HG03139 (cell line): ENCODE measurements around the gene PGM5.
A peak's percentile ranks its signal among the peaks of the same experiment; 100 is the strongest.
"Not testable (repeated sequence)": the region's sequence is repeated elsewhere in the genome, so short reads cannot be mapped to it uniquely, and the experiment has no call there.

ENCODE experiments used
- ATAC-seq: cut with Tn5 transposase; IDR thresholded peaks from one replicate; pipeline ENCODE4 v1.9.1; 2021; ENCODE audit not compliant: unreplicated experiment

The PGM5 gene

GRCh38 chr9:68375789-68376188 is 19.4 kb downstream of the PGM5 start:
- not testable (repeated sequence) for ATAC-seq

DNA sequence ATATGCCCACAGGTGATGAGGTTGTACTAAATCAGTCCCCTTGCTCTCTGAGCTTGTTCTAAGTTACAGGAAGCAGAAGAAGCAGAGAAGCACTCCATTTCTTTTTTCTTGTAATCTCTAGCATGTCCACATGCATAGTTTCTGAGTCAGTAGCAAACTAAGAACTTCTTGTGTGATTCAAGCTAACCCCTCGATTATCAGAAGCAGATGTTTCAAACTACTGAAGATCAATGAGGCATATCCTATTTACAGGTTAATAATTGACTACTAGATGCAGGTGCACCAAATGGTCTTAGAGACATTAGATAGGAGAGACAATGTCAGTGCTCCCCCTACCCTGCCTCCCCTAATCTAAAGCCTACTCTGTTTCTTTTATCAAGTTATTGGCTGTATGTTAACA is 21.3 kb downstream of the PGM5 start:
- peak; percentile 86 for ATAC-seq

GRCh38 chr9:68383894-68384293 is 27.5 kb downstream of the PGM5 start:
- not testable (repeated sequence) for ATAC-seq

DNA sequence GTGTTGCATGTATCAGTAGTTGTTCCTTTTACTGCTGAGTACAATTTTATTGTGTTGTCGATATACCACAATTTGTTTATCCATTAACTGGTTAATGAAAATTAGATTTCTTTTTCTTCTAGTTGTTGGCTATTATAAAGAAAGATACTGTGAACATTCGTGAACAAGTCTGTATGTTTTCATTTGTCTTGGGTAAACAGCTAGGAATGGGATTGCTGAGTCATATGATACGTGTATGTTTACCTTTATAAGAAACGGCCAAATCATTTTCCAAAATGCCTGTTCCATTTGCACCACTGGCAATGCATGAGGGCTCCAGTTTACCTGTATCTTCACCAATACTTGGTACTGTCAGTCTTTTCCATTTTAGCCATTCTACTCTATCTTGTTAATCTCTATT is 33.1 kb downstream of the PGM5 start:
- ATAC-seq, result not testable (repeated sequence)

DNA sequence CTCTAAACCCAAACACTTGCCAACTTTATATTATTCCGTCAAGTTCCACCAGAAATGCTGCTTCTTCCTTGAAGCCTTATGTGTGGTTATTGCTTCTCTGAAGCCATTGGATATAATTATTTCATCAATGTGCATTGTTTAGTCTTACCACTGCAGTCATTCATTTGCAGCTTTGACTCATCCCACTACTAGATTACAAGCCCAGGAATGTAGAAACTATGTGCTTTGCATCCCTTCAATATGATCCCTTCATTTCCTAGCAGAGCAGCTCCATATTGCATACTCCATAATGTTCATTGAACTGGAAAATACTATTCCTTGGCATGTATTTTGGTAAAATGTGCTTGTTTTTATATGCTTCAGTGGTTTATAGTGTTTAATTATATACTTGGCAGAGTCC is 34.3 kb downstream of the PGM5 start:
- not testable (repeated sequence) for ATAC-seq

GRCh38 chr9:68396411-68397094 is 40.1 kb downstream of the PGM5 start:
- not testable (repeated sequence) for ATAC-seq

DNA sequence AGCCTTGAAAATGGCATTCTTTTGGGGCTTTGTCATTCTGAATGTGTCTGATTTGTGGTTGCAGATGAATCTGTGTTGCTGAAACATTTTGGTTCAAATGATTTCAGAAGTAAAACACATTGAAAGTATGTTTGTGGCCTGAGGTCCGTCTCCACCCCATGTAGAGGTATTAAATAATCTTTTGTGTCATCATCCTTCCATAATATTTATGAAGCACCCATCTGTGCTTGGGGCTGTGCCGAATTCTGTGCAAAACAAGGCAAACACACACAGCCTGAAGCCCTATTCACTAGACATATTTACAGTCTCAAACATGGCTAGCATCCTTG is 40.6 kb downstream of the PGM5 start:
- not testable (repeated sequence) for ATAC-seq

DNA sequence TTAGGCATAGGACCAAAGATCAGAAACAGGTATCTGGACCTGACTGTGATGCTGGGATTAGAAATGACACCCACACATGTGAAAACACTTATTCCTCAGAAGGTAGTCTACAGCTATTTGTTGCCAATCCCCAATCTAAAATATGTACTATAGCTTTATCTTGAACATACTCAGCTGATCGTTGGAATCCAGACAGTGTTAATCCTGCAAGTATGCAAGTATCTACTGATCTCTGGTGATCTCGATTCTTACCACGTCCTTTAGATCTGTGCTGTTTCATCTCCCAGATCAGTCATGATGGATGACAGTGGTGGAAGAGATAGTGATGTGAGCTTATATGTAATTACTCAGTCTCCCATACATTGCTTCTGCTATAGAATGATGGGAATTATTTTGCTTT is 41.4 kb downstream of the PGM5 start:
- not testable (repeated sequence) for ATAC-seq

- ATAC-seq, result not testable (repeated sequence)
Observed at GRCh38 chr9:68398324-68398723, 41.9 kb downstream of the PGM5 start.

- ATAC-seq, result not testable (repeated sequence)
Observed at GRCh38 chr9:68404421-68405185, 48.2 kb downstream of the PGM5 start.

DNA sequence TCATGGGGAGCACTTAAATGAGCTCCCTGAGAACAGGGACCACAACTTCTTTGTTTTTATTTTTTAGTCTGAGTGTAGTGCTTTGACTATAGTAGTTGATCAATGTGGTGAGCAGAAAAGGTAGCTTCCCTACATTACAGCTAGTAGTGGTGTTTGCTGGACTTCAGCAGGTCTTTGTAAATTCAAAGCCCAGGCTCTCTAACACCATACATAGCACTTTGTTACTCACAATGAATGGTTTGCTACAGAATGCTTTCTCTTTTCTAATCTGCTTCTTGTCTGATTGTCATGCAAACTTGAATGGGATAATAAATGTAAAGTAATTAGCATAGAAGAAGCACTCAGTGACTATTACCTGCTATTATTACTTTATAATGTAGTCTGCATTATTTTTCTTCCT is 55.5 kb downstream of the PGM5 start:
- ATAC-seq, result not testable (repeated sequence)

GRCh38 chr9:68412754-68413153 is 56.3 kb downstream of the PGM5 start:
- ATAC-seq, result not testable (repeated sequence)

DNA sequence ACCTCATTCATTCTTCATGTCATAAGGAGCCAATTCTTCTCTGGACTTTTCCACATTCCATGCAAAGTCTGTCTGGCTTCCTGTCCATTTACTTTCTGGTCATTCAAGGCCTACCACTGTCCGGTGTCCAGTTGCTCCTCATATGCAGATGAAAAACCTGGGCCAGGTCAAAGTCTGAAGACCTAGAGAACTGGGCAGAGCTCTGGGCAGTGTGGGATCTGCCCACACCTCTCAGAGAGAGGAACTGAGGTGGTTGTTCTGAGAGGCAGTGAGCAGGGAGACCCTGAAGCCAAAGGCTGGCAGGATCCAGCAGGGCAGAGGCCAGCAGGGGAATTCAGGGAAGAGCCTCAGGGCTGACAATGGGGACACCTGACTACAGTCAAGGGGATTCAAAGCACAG is 58.7 kb downstream of the PGM5 start:
- ATAC-seq, result not testable (repeated sequence)

GRCh38 chr9:68416936-68417564 is 60.6 kb downstream of the PGM5 start:
- ATAC-seq, result no peak

DNA sequence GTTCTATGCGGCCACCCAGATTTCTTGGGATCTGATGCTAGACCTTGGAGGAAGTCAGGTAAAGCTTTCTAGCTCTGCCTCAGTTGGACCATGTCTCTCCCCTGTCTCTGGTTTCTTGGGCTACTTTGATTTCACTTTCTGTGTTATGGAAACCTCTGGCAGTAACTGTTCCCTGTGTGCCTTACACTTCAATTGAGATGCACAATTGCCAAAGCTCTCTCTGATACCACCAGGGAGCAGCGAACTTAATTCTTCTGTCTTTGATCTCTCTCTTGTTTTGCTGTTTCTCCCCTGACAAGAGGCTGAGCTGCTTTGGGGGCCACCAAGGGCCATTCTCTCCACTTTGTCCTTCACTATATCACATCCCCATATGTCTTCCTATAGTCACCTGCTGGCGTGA is 61.4 kb downstream of the PGM5 start:
- ATAC-seq, result no peak

GRCh38 chr9:68418259-68418845 is 61.9 kb downstream of the PGM5 start:
- no peak for ATAC-seq

GRCh38 chr9:68419901-68420300 is 63.5 kb downstream of the PGM5 start:
- no peak for ATAC-seq

- no peak for ATAC-seq
Observed at GRCh38 chr9:68426755-68427154, 70.3 kb downstream of the PGM5 start.

- ATAC-seq, result no peak
Observed at GRCh38 chr9:68427216-68427977, 71.0 kb downstream of the PGM5 start.

DNA sequence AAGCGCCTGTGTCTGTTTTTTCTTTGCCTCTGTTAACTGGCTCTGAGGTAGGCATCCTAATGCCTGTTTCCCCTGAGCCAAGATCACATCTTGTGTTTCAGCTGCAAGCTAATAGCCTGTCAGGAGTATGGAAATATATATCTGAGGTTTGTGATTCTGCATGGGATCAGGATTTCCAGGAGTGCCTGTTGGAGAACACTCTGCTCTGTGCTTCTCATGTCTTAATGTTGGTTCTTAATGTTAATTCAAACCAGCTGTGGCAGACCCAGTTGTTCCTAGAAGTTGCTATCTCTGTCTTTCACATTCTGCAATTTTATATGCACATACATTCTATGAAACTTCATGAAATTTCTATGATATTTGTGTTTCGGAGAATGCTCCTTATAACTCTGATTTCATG is 72.1 kb downstream of the PGM5 start:
- ATAC-seq, result no peak

- ATAC-seq, result no peak
Observed at GRCh38 chr9:68429631-68430030, 73.2 kb downstream of the PGM5 start.
